T follicular helper cell (primary cell): Measurements from ENCODE around the gene PIERCE2.
"Not testable (repeated sequence)": the region's sequence is repeated elsewhere in the genome, so short reads cannot be mapped to it uniquely, and the experiment has no call there.

Experiments used
- DNase-seq: peaks from one replicate; pipeline ENCODE4 v3.0.0-alpha.2; 2020; ENCODE audit warnings: low read depth

Gene PIERCE2

GRCh38 chr15:55434989-55435825 lies 26.9 kb downstream of the PIERCE2 start:
- DNase-seq, result no peak

- not testable (repeated sequence) for DNase-seq
These were observed 34.8 kb downstream of the PIERCE2 start for GRCh38 chr15:55443141-55443540.

- DNase-seq, result not testable (repeated sequence)
These were observed 37.6 kb downstream of the PIERCE2 start for GRCh38 chr15:55445936-55446335.

GRCh38 chr15:55446379-55447029 lies 38.2 kb downstream of the PIERCE2 start:
- DNase-seq, result not testable (repeated sequence)

- DNase-seq, result not testable (repeated sequence)
These were observed 38.7 kb downstream of the PIERCE2 start for GRCh38 chr15:55447030-55447394.

- no peak for DNase-seq
These were observed 49.2 kb downstream of the PIERCE2 start for GRCh38 chr15:55457401-55458022.

GRCh38 chr15:55461447-55461846 lies 53.2 kb downstream of the PIERCE2 start:
- DNase-seq, result no peak

GRCh38 chr15:55468321-55468720 lies 60.0 kb downstream of the PIERCE2 start:
- DNase-seq, result no peak
